Rectal smooth muscle tissue (tissue), 1 donor: Measurements from ENCODE around the gene TRAPPC1.
A peak's percentile ranks its signal among the peaks of the same experiment; 100 is the strongest.

Experiments used
- H3K27ac ChIP-seq: one replicate; pipeline ENCODE4 v1.7.0; 2013; ENCODE audit warnings: low read depth, low read length, inconsistent platforms
- H3K27me3 ChIP-seq: one replicate; pipeline ENCODE4 v1.7.0; 2013; ENCODE audit warnings: low read length; ENCODE audit not compliant: control insufficient read depth, insufficient read depth
- H3K36me3 ChIP-seq: one replicate; pipeline ENCODE4 v1.7.0; 2013; ENCODE audit warnings: low read length; ENCODE audit not compliant: control insufficient read depth, insufficient read depth
- H3K4me1 ChIP-seq: one replicate; pipeline ENCODE4 v1.7.0; 2013; ENCODE audit warnings: low read length; ENCODE audit not compliant: control insufficient read depth, insufficient read depth
- H3K4me3 ChIP-seq: one replicate; pipeline ENCODE4 v1.7.0; 2013; ENCODE audit warnings: low read length
- H3K9ac ChIP-seq: one replicate; pipeline ENCODE4 v1.7.0; 2013; ENCODE audit warnings: low read length

TRAPPC1 gene

GRCh38 chr17:7888184-7888920, 43.4 kb downstream of the TRAPPC1 start, which contains the start of gene CHD3:
Gene CHD3, plus strand, starts transcription at chr17:7888789. Its CDS starts 212 bp downstream, at chr17:7889001.
- Histone ChIP-seq H3K9ac (peak within 1 kb of the TSS; percentile 32), H3K4me3 (peak within 1 kb of the TSS; percentile 94), H3K4me1 (peaks cover 39% of the 10 kb centered on the region), H3K27me3 (no peaks in the 10 kb centered on the region), H3K27ac (peak within 1 kb of the TSS; percentile 81), H3K36me3 (peaks cover 12% of the 10 kb centered on the region)

GRCh38 chr17:7887482-7888183, 44.1 kb downstream of the TRAPPC1 start:
- Histone ChIP-seq H3K4me3 (peak overlapping the region; percentile 94), H3K27ac (peak overlapping the region; percentile 81), H3K9ac (peak overlapping the region; percentile 25), H3K4me1 (peaks cover 39% of the 10 kb centered on the region), H3K36me3 (peaks cover 11% of the 10 kb centered on the region), H3K27me3 (no peaks in the 10 kb centered on the region)

GRCh38 chr17:7887038-7887481, 44.7 kb downstream of the TRAPPC1 start:
- Histone ChIP-seq H3K27ac (peak overlapping the region; percentile 81), H3K9ac (peak overlapping the region; percentile 67), H3K27me3 (no peaks in the 10 kb centered on the region), H3K4me3 (peak overlapping the region; percentile 94), H3K36me3 (peaks cover 10% of the 10 kb centered on the region), H3K4me1 (peaks cover 39% of the 10 kb centered on the region)

- Histone ChIP-seq H3K4me1 (peaks cover 39% of the 10 kb centered on the region), H3K27ac (peak overlapping the region; percentile 81), H3K9ac (peak overlapping the region; percentile 67), H3K4me3 (peak overlapping the region; percentile 94), H3K27me3 (no peaks in the 10 kb centered on the region), H3K36me3 (peaks cover 7% of the 10 kb centered on the region)
These were observed 45.3 kb downstream of the TRAPPC1 start for GRCh38 chr17:7886227-7887037.

- H3K4me1 ChIP-seq = peaks cover 39% of the 10 kb centered on the region
- H3K36me3 ChIP-seq = peaks cover under 1% of the 10 kb centered on the region
- peak overlapping the region; percentile 87 for H3K9ac ChIP-seq
- H3K27me3 ChIP-seq = no peaks in the 10 kb centered on the region
- peak overlapping the region; percentile 94 for H3K4me3 ChIP-seq
- H3K27ac ChIP-seq = peak overlapping the region; percentile 81
These were observed 46.1 kb downstream of the TRAPPC1 start for GRCh38 chr17:7885367-7886226.

- Histone ChIP-seq H3K4me3 (peak overlapping the region; percentile 94), H3K27ac (peak overlapping the region; percentile 81), H3K9ac (peak overlapping the region; percentile 44), H3K4me1 (peaks cover 34% of the 10 kb centered on the region), H3K36me3 (no peaks in the 10 kb centered on the region), H3K27me3 (no peaks in the 10 kb centered on the region)
These were observed 47.0 kb downstream of the TRAPPC1 start for GRCh38 chr17:7884581-7885366.

GRCh38 chr17:7883781-7884386, 47.9 kb downstream of the TRAPPC1 start:
- Histone ChIP-seq H3K4me1 (peaks cover 25% of the 10 kb centered on the region), H3K27ac (peak overlapping the region; percentile 16)

GRCh38 chr17:7882629-7883028, 49.1 kb downstream of the TRAPPC1 start:
- Histone ChIP-seq H3K4me1 (peaks cover 13% of the 10 kb centered on the region), H3K36me3 (no peaks in the 10 kb centered on the region), H3K4me3 (peak overlapping the region; percentile 30), H3K27me3 (no peaks in the 10 kb centered on the region), H3K9ac (no peak overlapping the region), H3K27ac (no peak overlapping the region)

More at GRCh38 chr17:7883781-7884386, 47.9 kb downstream of the TRAPPC1 start:
- Histone ChIP-seq H3K27me3 (no peaks in the 10 kb centered on the region), H3K9ac (no peak overlapping the region), H3K4me3 (peak overlapping the region; percentile 14), H3K36me3 (no peaks in the 10 kb centered on the region)

- Histone ChIP-seq H3K27me3 (no peaks in the 10 kb centered on the region), H3K27ac (no peak overlapping the region), H3K4me1 (peaks cover 12% of the 10 kb centered on the region), H3K4me3 (no peak overlapping the region), H3K9ac (no peak overlapping the region), H3K36me3 (no peaks in the 10 kb centered on the region)
These were observed 49.7 kb downstream of the TRAPPC1 start for GRCh38 chr17:7882068-7882467.

- no peak overlapping the region for H3K9ac ChIP-seq
These were observed 50.3 kb downstream of the TRAPPC1 start for GRCh38 chr17:7881276-7882054.

More at GRCh38 chr17:7881276-7882054, 50.3 kb downstream of the TRAPPC1 start:
- H3K27ac ChIP-seq = no peak overlapping the region
- no peaks in the 10 kb centered on the region for H3K36me3 ChIP-seq
- H3K4me1 ChIP-seq = peaks cover 6% of the 10 kb centered on the region
- no peak overlapping the region for H3K4me3 ChIP-seq
- H3K27me3 ChIP-seq = no peaks in the 10 kb centered on the region
